Neuronal stem cell (in vitro differentiated cells): Measurements from ENCODE around the gene PCDH8.
"Not testable (repeated sequence)": the region's sequence is repeated elsewhere in the genome, so short reads cannot be mapped to it uniquely, and the experiment has no call there.

Experiments used
- DNase-seq: peaks from one replicate; pipeline ENCODE4 v3.0.0-alpha.2; 2013; ENCODE audit warnings: low spot score
- H2AFZ ChIP-seq: one replicate; pipeline ENCODE4 v1.6.1; 2013; ENCODE audit warnings: mild to moderate bottlenecking, low read length, inconsistent platforms
- H2AK5ac ChIP-seq: 2 replicates; pipeline ENCODE4 v1.6.1; 2013; ENCODE audit warnings: low read depth, mild to moderate bottlenecking, inconsistent platforms, low read length, moderate library complexity, mixed read lengths
- H2BK120ac ChIP-seq: 2 replicates; pipeline ENCODE4 v1.6.1; 2013; ENCODE audit warnings: low read depth, mild to moderate bottlenecking, inconsistent platforms, low read length, moderate library complexity, mixed read lengths
- H2BK12ac ChIP-seq: one replicate; pipeline ENCODE4 v1.6.1; 2013; ENCODE audit warnings: low read length, inconsistent platforms
- H2BK15ac ChIP-seq: 2 replicates; pipeline ENCODE4 v1.6.1; 2013; ENCODE audit warnings: mild to moderate bottlenecking, low read length, inconsistent platforms, mixed read lengths
- H2BK5ac ChIP-seq: one replicate; pipeline ENCODE4 v1.6.1; 2013; ENCODE audit warnings: inconsistent platforms, mild to moderate bottlenecking, low read length, moderate library complexity
- H3K14ac ChIP-seq: one replicate; pipeline ENCODE4 v1.6.1; 2013; ENCODE audit warnings: low read length, inconsistent platforms
- H3K18ac ChIP-seq: 2 replicates; pipeline ENCODE4 v1.6.1; 2013; ENCODE audit warnings: low read length, inconsistent platforms
- H3K23ac ChIP-seq: 2 replicates; pipeline ENCODE4 v1.6.1; 2013; ENCODE audit warnings: low read depth, mild to moderate bottlenecking, mixed read lengths, low read length, inconsistent platforms; ENCODE audit not compliant: poor library complexity
- H3K27ac ChIP-seq: replicated peaks from 3 replicates; pipeline ENCODE4 v1.5.1; 2013; ENCODE audit warnings: low read length, inconsistent platforms
- H3K27me3 ChIP-seq, 3 experiments: 2 replicates each; pipeline ENCODE4 v1.6.1; 2013; ENCODE audit warnings: low read length in 3 of 3, mild to moderate bottlenecking in 2 of 3, inconsistent platforms in 1 of 3, low read depth in 1 of 3, mixed read lengths in 1 of 3, moderate library complexity in 1 of 3; ENCODE audit not compliant: control insufficient read depth in 3 of 3, insufficient read depth in 3 of 3
- H3K36me3 ChIP-seq, 2 donors: replicated peaks in 1 of 2; 2 replicates each; pipeline ENCODE4 v1.6.1; 2013; ENCODE audit warnings: low read length in 2 of 2; ENCODE audit not compliant: control insufficient read depth in 2 of 2, insufficient read depth in 2 of 2
- H3K4ac ChIP-seq: 2 replicates; pipeline ENCODE4 v1.6.1; 2013; ENCODE audit warnings: inconsistent platforms, mild to moderate bottlenecking, low read length, moderate library complexity
- H3K4me1 ChIP-seq, 2 donors: 1 replicate in 1 of 2; 2 replicates in 1 of 2; pipeline ENCODE4 v1.6.1; 2013; ENCODE audit warnings: low read length in 2 of 2, low read depth in 1 of 2; ENCODE audit not compliant: control insufficient read depth in 2 of 2, insufficient read depth in 1 of 2
- H3K4me2 ChIP-seq: one replicate; pipeline ENCODE4 v1.6.1; 2013; ENCODE audit warnings: mild to moderate bottlenecking, low read length, inconsistent platforms; ENCODE audit not compliant: insufficient read depth, poor library complexity, severe bottlenecking
- H3K4me3 ChIP-seq, 2 donors: 2 replicates each; pipeline ENCODE4 v1.5.1; 2013; ENCODE audit warnings: low read length in 2 of 2, mild to moderate bottlenecking in 2 of 2, inconsistent platforms in 1 of 2, moderate library complexity in 1 of 2
- H3K79me1 ChIP-seq: one replicate; pipeline ENCODE4 v1.6.1; 2013; ENCODE audit warnings: low read depth, mild to moderate bottlenecking, inconsistent platforms, low read length, moderate library complexity
- H3K9ac ChIP-seq: one replicate; pipeline ENCODE4 v1.6.1; 2013; ENCODE audit warnings: mild to moderate bottlenecking, low read depth, low read length, inconsistent platforms; ENCODE audit not compliant: poor library complexity
- H3K9me3 ChIP-seq, 2 donors: replicated peaks in 1 of 2; 2 replicates each; pipeline versions ENCODE3 to v1.6.1; 2013; ENCODE audit warnings: low read length in 2 of 2, mild to moderate bottlenecking in 2 of 2, inconsistent platforms in 1 of 2, low read depth in 1 of 2, mixed read lengths in 1 of 2, moderate library complexity in 1 of 2; ENCODE audit not compliant: control insufficient read depth in 2 of 2, insufficient read depth in 1 of 2
- H4K8ac ChIP-seq: one replicate; pipeline ENCODE4 v1.6.1; 2013; ENCODE audit warnings: low read depth, mild to moderate bottlenecking, inconsistent platforms, low read length, moderate library complexity
- H4K91ac ChIP-seq: one replicate; pipeline ENCODE4 v1.6.1; 2013; ENCODE audit warnings: low read length, low read depth, mild to moderate bottlenecking, inconsistent platforms; ENCODE audit not compliant: poor library complexity
- WGBS, 2 donors: extraction: QIAGEN DNeasy Blood & Tissue Kit; methylation state at CpG; one replicate each; pipeline ENCODE4 v1.1.7; 2013; ENCODE audit warnings: missing lambda C conversion rate in 2 of 2, mixed read lengths in 1 of 2; ENCODE audit not compliant: insufficient read length in 2 of 2, insufficient replicate concordance in 1 of 2; ENCODE audit errors: extremely low coverage in 2 of 2; 5-methylcytosine and 5-hydroxymethylcytosine counted together

The PCDH8 gene

DNA sequence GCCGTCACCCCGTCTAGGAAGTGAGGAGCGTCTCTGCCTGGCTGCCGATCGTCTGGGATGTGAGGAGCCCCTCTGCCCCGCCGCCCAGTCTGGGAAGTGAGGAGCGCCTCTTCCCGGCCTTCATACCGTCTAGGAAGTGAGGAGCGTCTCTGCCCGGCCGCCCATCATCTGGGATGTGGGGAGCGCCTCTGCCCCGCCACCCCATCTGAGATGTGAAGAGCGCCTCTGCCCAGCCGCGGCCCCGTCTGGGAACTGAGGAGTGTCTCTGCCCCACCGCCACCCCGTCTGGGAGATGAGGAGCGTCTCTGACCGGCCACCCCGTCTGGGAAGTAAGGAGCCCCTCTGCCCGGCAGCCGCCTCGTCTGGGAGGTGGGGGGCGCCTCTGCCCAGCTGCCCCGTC lies 30.6 kb downstream of the PCDH8 start:
- not testable (repeated sequence) for H2BK5ac ChIP-seq, H3K36me3 ChIP-seq, H3K79me1 ChIP-seq, H3K14ac ChIP-seq, H4K91ac ChIP-seq, H3K18ac ChIP-seq, H3K9ac ChIP-seq, H2BK12ac ChIP-seq, H2BK15ac ChIP-seq, DNase-seq, H2AFZ ChIP-seq, H3K4me2 ChIP-seq, H3K9me3 ChIP-seq, H2BK120ac ChIP-seq, H2AK5ac ChIP-seq, H3K4ac ChIP-seq, H3K4me3 ChIP-seq, H3K27me3 ChIP-seq, H3K4me1 ChIP-seq, H3K27ac ChIP-seq, H4K8ac ChIP-seq, H3K23ac ChIP-seq
- WGBS, 2 donors = no CpG with 5 or more reads among the region's 29 CpGs

DNA sequence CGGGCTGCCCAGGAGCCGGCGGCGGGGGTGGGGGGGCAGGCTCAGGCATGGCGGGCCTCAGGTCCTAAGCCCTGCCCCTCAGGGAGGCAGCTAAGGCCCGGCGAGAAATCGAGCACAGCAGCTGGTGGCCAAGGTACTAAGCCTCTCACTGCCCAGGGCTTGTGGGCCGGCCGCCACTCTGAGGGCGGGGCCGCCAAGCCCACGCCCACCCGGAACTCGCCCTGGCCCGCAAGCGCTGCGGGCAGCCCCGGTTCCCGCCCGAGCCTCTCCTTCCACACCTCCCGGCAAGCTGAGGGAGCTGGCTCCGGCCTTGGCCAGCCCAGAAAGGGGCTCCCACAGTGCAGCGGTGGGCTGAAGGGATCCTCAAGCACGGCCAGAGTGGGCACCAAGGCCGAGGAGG lies 33.1 kb downstream of the PCDH8 start:
- Histone ChIP-seq H3K36me3 (no peaks in the 10 kb centered on the region), H4K91ac (no peak overlapping the region), H4K8ac (no peak overlapping the region), H2BK15ac (no peak overlapping the region), H3K14ac (no peak overlapping the region), H2BK12ac (no peak overlapping the region), H3K4me1 (peaks cover 0 to 2% of the 10 kb centered on the region in 2 donors), H3K27ac (no peak overlapping the region), H3K18ac (no peak overlapping the region), H3K27me3 (peaks cover 0 to 5% (median 0%) of the 10 kb centered on the region in 3 experiments), H3K23ac (no peak overlapping the region), H3K9me3 (peaks cover 0 to 4% of the 10 kb centered on the region in 2 donors), H2AK5ac (no peak overlapping the region), H3K4me2 (no peak overlapping the region), H3K9ac (no peak overlapping the region), H3K4ac (no peak overlapping the region), H3K79me1 (no peaks in the 10 kb centered on the region), H2BK120ac (no peak overlapping the region), H2AFZ (no peak overlapping the region), H3K4me3 (no peak overlapping the region), H2BK5ac (no peak overlapping the region)
- no CpG with 5 or more reads among the region's 26 CpGs for WGBS, 2 donors
- DNase-seq = no peak

DNA sequence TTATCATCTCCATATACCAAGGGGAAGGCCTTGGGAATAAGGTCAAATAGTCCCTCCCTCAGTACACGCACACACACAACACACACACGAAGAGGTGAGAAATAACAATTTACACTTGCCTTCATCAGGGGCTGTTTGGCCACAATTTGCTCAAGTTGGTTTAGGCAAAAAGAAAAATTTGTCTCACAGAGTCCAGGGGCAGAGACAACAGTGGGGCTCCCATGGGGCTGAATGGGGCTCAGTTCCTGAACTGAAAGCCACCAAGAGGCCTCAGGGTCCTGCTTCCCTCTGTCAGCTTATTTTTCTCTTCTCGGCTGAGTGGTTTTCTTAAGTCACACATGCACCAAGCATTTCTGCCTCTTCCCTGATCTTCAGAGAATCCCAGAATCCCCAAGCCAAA lies 35.5 kb downstream of the PCDH8 start:
- no peak overlapping the region for H2AK5ac ChIP-seq
- no peak overlapping the region for H2BK120ac ChIP-seq
- no peak overlapping the region for H3K9ac ChIP-seq
- no peak overlapping the region for H3K4me2 ChIP-seq
- H3K79me1 ChIP-seq = no peaks in the 10 kb centered on the region
- peaks cover 2 to 3% of the 10 kb centered on the region in 2 donors for H3K4me1 ChIP-seq
- no peak overlapping the region for H3K18ac ChIP-seq
- no peak overlapping the region for H3K23ac ChIP-seq
- no peak for DNase-seq
- no peak overlapping the region for H2BK12ac ChIP-seq
- no peak overlapping the region for H3K27ac ChIP-seq
- H3K9me3 ChIP-seq = peaks cover 0 to 4% of the 10 kb centered on the region in 2 donors
- peaks cover 0 to 6% (median 0%) of the 10 kb centered on the region in 3 experiments for H3K27me3 ChIP-seq
- H3K4ac ChIP-seq = no peak overlapping the region
- no peak overlapping the region for H4K8ac ChIP-seq
- peak overlapping the region; percentile 53 for H2AFZ ChIP-seq
- H2BK15ac ChIP-seq = no peak overlapping the region
- H3K14ac ChIP-seq = no peak overlapping the region
- no peak overlapping the region for H3K4me3 ChIP-seq
- no peak overlapping the region for H2BK5ac ChIP-seq
- no peaks in the 10 kb centered on the region for H3K36me3 ChIP-seq
- WGBS, 2 donors = no CpG with 5 or more reads among the region's 3 CpGs
- no peak overlapping the region for H4K91ac ChIP-seq

DNA sequence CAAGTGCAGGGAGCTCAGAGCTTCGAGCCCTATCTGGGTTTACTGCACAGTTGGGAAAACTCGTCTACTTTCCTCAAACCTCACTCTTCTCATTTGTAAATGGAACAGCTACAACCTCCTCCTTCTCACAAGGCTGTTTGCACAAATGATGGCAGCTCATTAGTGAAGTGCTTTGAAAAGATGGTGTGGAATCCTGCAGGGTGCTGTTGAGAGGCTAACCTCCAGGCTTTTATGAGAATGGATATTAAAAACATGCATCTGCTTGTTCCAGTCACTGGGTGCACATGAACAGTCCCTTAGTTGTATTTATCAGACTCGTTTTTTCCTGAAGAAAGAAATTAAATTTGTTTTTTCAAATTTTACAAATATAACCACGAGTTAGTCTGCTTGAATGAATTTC lies 36.6 kb downstream of the PCDH8 start:
- no peak overlapping the region for H2BK12ac ChIP-seq
- H3K4me3 ChIP-seq = no peak overlapping the region
- H3K9ac ChIP-seq = no peak overlapping the region
- no peak overlapping the region for H3K18ac ChIP-seq
- no peak overlapping the region for H2AK5ac ChIP-seq
- WGBS, 2 donors = no CpG with 5 or more reads among the region's 4 CpGs
- H3K27ac ChIP-seq = no peak overlapping the region
- H3K27me3 ChIP-seq = peaks cover 0 to 6% (median 0%) of the 10 kb centered on the region in 3 experiments
- no peak overlapping the region for H2AFZ ChIP-seq
- H2BK5ac ChIP-seq = no peak overlapping the region
- H2BK15ac ChIP-seq = no peak overlapping the region
- no peak overlapping the region for H3K14ac ChIP-seq
- no peak for DNase-seq
- no peaks in the 10 kb centered on the region for H3K36me3 ChIP-seq
- H4K91ac ChIP-seq = no peak overlapping the region
- peaks cover 0 to 4% of the 10 kb centered on the region in 2 donors for H3K9me3 ChIP-seq
- no peak overlapping the region for H2BK120ac ChIP-seq
- H3K4me1 ChIP-seq = peaks cover 2 to 3% of the 10 kb centered on the region in 2 donors
- no peak overlapping the region for H3K4me2 ChIP-seq
- H3K4ac ChIP-seq = no peak overlapping the region
- H4K8ac ChIP-seq = no peak overlapping the region
- H3K79me1 ChIP-seq = no peaks in the 10 kb centered on the region
- H3K23ac ChIP-seq = no peak overlapping the region
